Neuronal stem cell (in vitro differentiated cells): ENCODE data around the gene ARHGEF12.

Source experiments
- DNase-seq: peaks from one replicate; pipeline ENCODE4 v3.0.0-alpha.2; 2013; ENCODE audit warnings: low spot score
- H2AFZ ChIP-seq: one replicate; pipeline ENCODE4 v1.6.1; 2013; ENCODE audit warnings: mild to moderate bottlenecking, low read length, inconsistent platforms
- H2AK5ac ChIP-seq: 2 replicates; pipeline ENCODE4 v1.6.1; 2013; ENCODE audit warnings: low read depth, mild to moderate bottlenecking, inconsistent platforms, low read length, moderate library complexity, mixed read lengths
- H2BK120ac ChIP-seq: 2 replicates; pipeline ENCODE4 v1.6.1; 2013; ENCODE audit warnings: low read depth, mild to moderate bottlenecking, inconsistent platforms, low read length, moderate library complexity, mixed read lengths
- H2BK12ac ChIP-seq: one replicate; pipeline ENCODE4 v1.6.1; 2013; ENCODE audit warnings: low read length, inconsistent platforms
- H2BK15ac ChIP-seq: 2 replicates; pipeline ENCODE4 v1.6.1; 2013; ENCODE audit warnings: mild to moderate bottlenecking, low read length, inconsistent platforms, mixed read lengths
- H2BK5ac ChIP-seq: one replicate; pipeline ENCODE4 v1.6.1; 2013; ENCODE audit warnings: inconsistent platforms, mild to moderate bottlenecking, low read length, moderate library complexity
- H3K14ac ChIP-seq: one replicate; pipeline ENCODE4 v1.6.1; 2013; ENCODE audit warnings: low read length, inconsistent platforms
- H3K18ac ChIP-seq: 2 replicates; pipeline ENCODE4 v1.6.1; 2013; ENCODE audit warnings: low read length, inconsistent platforms
- H3K23ac ChIP-seq: 2 replicates; pipeline ENCODE4 v1.6.1; 2013; ENCODE audit warnings: low read depth, mild to moderate bottlenecking, mixed read lengths, low read length, inconsistent platforms; ENCODE audit not compliant: poor library complexity
- H3K27ac ChIP-seq: replicated peaks from 3 replicates; pipeline ENCODE4 v1.5.1; 2013; ENCODE audit warnings: low read length, inconsistent platforms
- H3K27me3 ChIP-seq, 3 experiments: 2 replicates each; pipeline ENCODE4 v1.6.1; 2013; ENCODE audit warnings: low read length in 3 of 3, mild to moderate bottlenecking in 2 of 3, inconsistent platforms in 1 of 3, low read depth in 1 of 3, mixed read lengths in 1 of 3, moderate library complexity in 1 of 3; ENCODE audit not compliant: control insufficient read depth in 3 of 3, insufficient read depth in 3 of 3
- H3K36me3 ChIP-seq, 2 donors: replicated peaks in 1 of 2; 2 replicates each; pipeline ENCODE4 v1.6.1; 2013; ENCODE audit warnings: low read length in 2 of 2; ENCODE audit not compliant: control insufficient read depth in 2 of 2, insufficient read depth in 2 of 2
- H3K4ac ChIP-seq: 2 replicates; pipeline ENCODE4 v1.6.1; 2013; ENCODE audit warnings: inconsistent platforms, mild to moderate bottlenecking, low read length, moderate library complexity
- H3K4me1 ChIP-seq, 2 donors: 1 replicate in 1 of 2; 2 replicates in 1 of 2; pipeline ENCODE4 v1.6.1; 2013; ENCODE audit warnings: low read length in 2 of 2, low read depth in 1 of 2; ENCODE audit not compliant: control insufficient read depth in 2 of 2, insufficient read depth in 1 of 2
- H3K4me2 ChIP-seq: one replicate; pipeline ENCODE4 v1.6.1; 2013; ENCODE audit warnings: mild to moderate bottlenecking, low read length, inconsistent platforms; ENCODE audit not compliant: insufficient read depth, poor library complexity, severe bottlenecking
- H3K4me3 ChIP-seq, 2 donors: 2 replicates each; pipeline ENCODE4 v1.5.1; 2013; ENCODE audit warnings: low read length in 2 of 2, mild to moderate bottlenecking in 2 of 2, inconsistent platforms in 1 of 2, moderate library complexity in 1 of 2
- H3K79me1 ChIP-seq: one replicate; pipeline ENCODE4 v1.6.1; 2013; ENCODE audit warnings: low read depth, mild to moderate bottlenecking, inconsistent platforms, low read length, moderate library complexity
- H3K9ac ChIP-seq: one replicate; pipeline ENCODE4 v1.6.1; 2013; ENCODE audit warnings: mild to moderate bottlenecking, low read depth, low read length, inconsistent platforms; ENCODE audit not compliant: poor library complexity
- H3K9me3 ChIP-seq, 2 donors: replicated peaks in 1 of 2; 2 replicates each; pipeline versions ENCODE3 to v1.6.1; 2013; ENCODE audit warnings: low read length in 2 of 2, mild to moderate bottlenecking in 2 of 2, inconsistent platforms in 1 of 2, low read depth in 1 of 2, mixed read lengths in 1 of 2, moderate library complexity in 1 of 2; ENCODE audit not compliant: control insufficient read depth in 2 of 2, insufficient read depth in 1 of 2
- H4K8ac ChIP-seq: one replicate; pipeline ENCODE4 v1.6.1; 2013; ENCODE audit warnings: low read depth, mild to moderate bottlenecking, inconsistent platforms, low read length, moderate library complexity
- H4K91ac ChIP-seq: one replicate; pipeline ENCODE4 v1.6.1; 2013; ENCODE audit warnings: low read length, low read depth, mild to moderate bottlenecking, inconsistent platforms; ENCODE audit not compliant: poor library complexity
- WGBS, 2 donors: extraction: QIAGEN DNeasy Blood & Tissue Kit; methylation state at CpG; one replicate each; pipeline ENCODE4 v1.1.7; 2013; ENCODE audit warnings: missing lambda C conversion rate in 2 of 2, mixed read lengths in 1 of 2; ENCODE audit not compliant: insufficient read length in 2 of 2, insufficient replicate concordance in 1 of 2; ENCODE audit errors: extremely low coverage in 2 of 2; 5-methylcytosine and 5-hydroxymethylcytosine counted together

Gene ARHGEF12

GRCh38 chr11:120441592-120441991, 105.4 kb downstream of the ARHGEF12 start:
- Histone ChIP-seq H3K18ac (no peak overlapping the region), H3K9ac (no peak overlapping the region), H4K8ac (no peak overlapping the region), H2BK5ac (no peak overlapping the region), H3K79me1 (no peaks in the 10 kb centered on the region), H2AFZ (no peak overlapping the region), H3K4me1 (no peaks in the 10 kb centered on the region), H2BK15ac (no peak overlapping the region), H3K4ac (no peak overlapping the region), H3K14ac (no peak overlapping the region), H3K9me3 (no peaks in the 10 kb centered on the region), H4K91ac (no peak overlapping the region), H3K4me3 (no peak overlapping the region), H3K27me3 (no peaks in the 10 kb centered on the region), H2BK120ac (no peak overlapping the region), H2BK12ac (no peak overlapping the region), H3K4me2 (no peak overlapping the region), H3K27ac (no peak overlapping the region), H2AK5ac (no peak overlapping the region), H3K23ac (no peak overlapping the region), H3K36me3 (peaks cover 0 to 95% of the 10 kb centered on the region in 2 donors)
- WGBS, 2 donors: no CpG with 5 or more reads among the region's 5 CpGs
- DNase-seq: no peak

- no peak overlapping the region for H3K18ac ChIP-seq
- H3K79me1 ChIP-seq: no peaks in the 10 kb centered on the region
- H3K4me1 ChIP-seq: no peaks in the 10 kb centered on the region
- H4K8ac ChIP-seq: no peak overlapping the region
- WGBS, 2 donors: no CpG with 5 or more reads among the region's 3 CpGs
- no peak overlapping the region for H3K4ac ChIP-seq
- no peak overlapping the region for H3K9ac ChIP-seq
- H3K14ac ChIP-seq: no peak overlapping the region
- H2AK5ac ChIP-seq: no peak overlapping the region
- no peak overlapping the region for H3K23ac ChIP-seq
- no peak overlapping the region for H2AFZ ChIP-seq
- no peak overlapping the region for H2BK5ac ChIP-seq
- peaks cover 2 to 95% of the 10 kb centered on the region in 2 donors for H3K36me3 ChIP-seq
- no peak overlapping the region for H3K4me2 ChIP-seq
- H3K4me3 ChIP-seq: no peak overlapping the region
- H3K27me3 ChIP-seq: no peaks in the 10 kb centered on the region
- DNase-seq: no peak
- no peak overlapping the region for H3K27ac ChIP-seq
- H4K91ac ChIP-seq: no peak overlapping the region
- no peak overlapping the region for H2BK120ac ChIP-seq
- no peaks in the 10 kb centered on the region for H3K9me3 ChIP-seq
- no peak overlapping the region for H2BK12ac ChIP-seq
- H2BK15ac ChIP-seq: no peak overlapping the region
These were observed 105.8 kb downstream of the ARHGEF12 start for GRCh38 chr11:120442031-120442430.

- H4K91ac ChIP-seq: no peak overlapping the region
- no peaks in the 10 kb centered on the region for H3K27me3 ChIP-seq
- H4K8ac ChIP-seq: no peak overlapping the region
- H3K23ac ChIP-seq: no peak overlapping the region
- H3K9ac ChIP-seq: no peak overlapping the region
- H3K4me2 ChIP-seq: no peak overlapping the region
- WGBS, 2 donors: no CpG with 5 or more reads among the region's 7 CpGs
- no peak overlapping the region for H2BK12ac ChIP-seq
- H2BK5ac ChIP-seq: no peak overlapping the region
- no peak overlapping the region for H2BK120ac ChIP-seq
- H3K9me3 ChIP-seq: no peaks in the 10 kb centered on the region
- no peak overlapping the region for H2BK15ac ChIP-seq
- DNase-seq: no peak
- no peak overlapping the region for H3K4me3 ChIP-seq
- H2AFZ ChIP-seq: no peak overlapping the region
- no peak overlapping the region for H3K4ac ChIP-seq
- no peak overlapping the region for H3K14ac ChIP-seq
- H3K18ac ChIP-seq: no peak overlapping the region
- peaks cover 11 to 93% of the 10 kb centered on the region in 2 donors for H3K36me3 ChIP-seq
- H3K27ac ChIP-seq: no peak overlapping the region
- H3K79me1 ChIP-seq: no peaks in the 10 kb centered on the region
- H3K4me1 ChIP-seq: no peaks in the 10 kb centered on the region
- H2AK5ac ChIP-seq: no peak overlapping the region
These were observed 110.6 kb downstream of the ARHGEF12 start for GRCh38 chr11:120446802-120447201.

- no peaks in the 10 kb centered on the region for H3K79me1 ChIP-seq
- no peak overlapping the region for H2BK5ac ChIP-seq
- no peak overlapping the region for H3K9ac ChIP-seq
- H3K27ac ChIP-seq: no peak overlapping the region
- no peaks in the 10 kb centered on the region for H3K9me3 ChIP-seq
- no peak overlapping the region for H2BK12ac ChIP-seq
- H3K36me3 ChIP-seq: peaks cover 11 to 93% of the 10 kb centered on the region in 2 donors
- DNase-seq: no peak
- WGBS, 2 donors: no CpG with 5 or more reads among the region's 3 CpGs
- H3K4me3 ChIP-seq: no peak overlapping the region
- H2BK120ac ChIP-seq: no peak overlapping the region
- no peak overlapping the region for H2AFZ ChIP-seq
- no peak overlapping the region for H2AK5ac ChIP-seq
- H3K18ac ChIP-seq: no peak overlapping the region
- no peak overlapping the region for H2BK15ac ChIP-seq
- no peak overlapping the region for H4K91ac ChIP-seq
- no peak overlapping the region for H3K4me2 ChIP-seq
- H3K4me1 ChIP-seq: no peaks in the 10 kb centered on the region
- no peaks in the 10 kb centered on the region for H3K27me3 ChIP-seq
- H3K23ac ChIP-seq: no peak overlapping the region
- no peak overlapping the region for H3K4ac ChIP-seq
- no peak overlapping the region for H3K14ac ChIP-seq
- no peak overlapping the region for H4K8ac ChIP-seq
These were observed 112.0 kb downstream of the ARHGEF12 start for GRCh38 chr11:120448240-120448639.
